Loucy (cell line): ENCODE measurements around the gene TASP1.
"Not testable (repeated sequence)": the region's sequence is repeated elsewhere in the genome, so short reads cannot be mapped to it uniquely, and the experiment has no call there.

Source experiments
- H2AFZ ChIP-seq: fragments of 200-600 bp; sonication (generic); 2 replicates; pipeline ENCODE4 v1.6.0; 2016; ENCODE audit warnings: antibody characterized with exemption, mild to moderate bottlenecking, low read length, moderate library complexity
- H3F3A ChIP-seq: fragments of 200-600 bp; 2 replicates; pipeline ENCODE4 v1.6.0; 2016; ENCODE audit warnings: antibody characterized with exemption, low read depth, mild to moderate bottlenecking
- H3K27me3 ChIP-seq: fragments of 200-600 bp; sonication (generic); 2 replicates; pipeline ENCODE4 v1.6.1; 2014; ENCODE audit warnings: low read length, mild to moderate bottlenecking; ENCODE audit not compliant: insufficient read depth, poor library complexity, severe bottlenecking
- H3K36me3 ChIP-seq: fragments of 200-600 bp; sonication (generic); 2 replicates; pipeline ENCODE4 v1.6.1; 2016; ENCODE audit warnings: low read length; ENCODE audit not compliant: insufficient read depth
- H3K4me1 ChIP-seq: fragments of 200-600 bp; sonication (generic); 2 replicates; pipeline ENCODE4 v1.5.1; 2014; ENCODE audit warnings: low read length, mild to moderate bottlenecking; ENCODE audit not compliant: insufficient read depth, poor library complexity, severe bottlenecking
- H3K4me2 ChIP-seq: fragments of 200-600 bp; sonication (generic); 2 replicates; pipeline ENCODE4 v1.6.0; 2014; ENCODE audit warnings: antibody characterized with exemption, low read length, low read depth, mild to moderate bottlenecking; ENCODE audit not compliant: poor library complexity, severe bottlenecking
- H3K4me3 ChIP-seq: fragments of 200-600 bp; sonication (generic); 2 replicates; pipeline ENCODE4 v1.5.1; 2014; ENCODE audit warnings: low read length, mild to moderate bottlenecking, mixed read lengths; ENCODE audit not compliant: poor library complexity, severe bottlenecking
- H3K79me2 ChIP-seq: fragments of 200-600 bp; sonication (generic); 2 replicates; pipeline ENCODE4 v1.6.1; 2014; ENCODE audit warnings: low read length; ENCODE audit not compliant: insufficient read depth
- H3K9ac ChIP-seq: fragments of 200-600 bp; sonication (generic); 2 replicates; pipeline ENCODE4 v1.6.0; 2014; ENCODE audit warnings: mild to moderate bottlenecking, low read depth, low read length, moderate library complexity; ENCODE audit not compliant: poor library complexity, severe bottlenecking
- H3K9me2 ChIP-seq: fragments of 200-600 bp; sonication (generic); replicated peaks from 2 replicates; pipeline ENCODE4 v1.6.1; 2016; ENCODE audit warnings: low read depth, low read length, mixed read lengths
- H3K9me3 ChIP-seq: fragments of 200-600 bp; sonication (generic); 2 replicates; pipeline ENCODE4 v1.6.1; 2014; ENCODE audit warnings: mild to moderate bottlenecking, antibody characterized with exemption, low read length, low read depth; ENCODE audit not compliant: insufficient read depth
- H4K20me1 ChIP-seq: fragments of 200-600 bp; sonication (generic); 2 replicates; pipeline ENCODE4 v1.6.0; 2014; ENCODE audit warnings: antibody characterized with exemption, low read length, mild to moderate bottlenecking; ENCODE audit not compliant: insufficient read depth, poor library complexity, severe bottlenecking
- EZH2phosphoT487 ChIP-seq: fragments of 200-600 bp; IDR thresholded peaks from 2 replicates; pipeline ENCODE4 v1.6.1; 2018; ENCODE audit warnings: antibody characterized with exemption, mild to moderate bottlenecking, moderate library complexity, borderline replicate concordance
- TF ChIP-seq, protein P1 (sequence below): fragments of 200-600 bp; sonication (generic); conservative IDR thresholded peaks from 2 replicates; pipeline ENCODE4 v1.5.1; 2014; ENCODE audit warnings: mild to moderate bottlenecking, antibody characterized with exemption, low read length

TASP1 gene

GRCh38 chr20:13384132-13384531, 254.6 kb downstream of the TASP1 start:
- Histone ChIP-seq H3K4me2 (no peak overlapping the region), H4K20me1 (no peaks in the 10 kb centered on the region), H3F3A (no peaks in the 10 kb centered on the region), H3K4me3 (no peak overlapping the region), H3K4me1 (no peaks in the 10 kb centered on the region), H3K36me3 (0 out of 2 replicates have a peak, but pooled peaks cover 3% of the 10 kb centered on the region), H3K79me2 (no peaks in the 10 kb centered on the region), H3K9me2 (no peaks in the 10 kb centered on the region), H3K27me3 (no peaks in the 10 kb centered on the region), H3K9me3 (no peaks in the 10 kb centered on the region), H2AFZ (no peak overlapping the region), H3K9ac (no peak overlapping the region)
- TF ChIP-seq, protein P1, sequence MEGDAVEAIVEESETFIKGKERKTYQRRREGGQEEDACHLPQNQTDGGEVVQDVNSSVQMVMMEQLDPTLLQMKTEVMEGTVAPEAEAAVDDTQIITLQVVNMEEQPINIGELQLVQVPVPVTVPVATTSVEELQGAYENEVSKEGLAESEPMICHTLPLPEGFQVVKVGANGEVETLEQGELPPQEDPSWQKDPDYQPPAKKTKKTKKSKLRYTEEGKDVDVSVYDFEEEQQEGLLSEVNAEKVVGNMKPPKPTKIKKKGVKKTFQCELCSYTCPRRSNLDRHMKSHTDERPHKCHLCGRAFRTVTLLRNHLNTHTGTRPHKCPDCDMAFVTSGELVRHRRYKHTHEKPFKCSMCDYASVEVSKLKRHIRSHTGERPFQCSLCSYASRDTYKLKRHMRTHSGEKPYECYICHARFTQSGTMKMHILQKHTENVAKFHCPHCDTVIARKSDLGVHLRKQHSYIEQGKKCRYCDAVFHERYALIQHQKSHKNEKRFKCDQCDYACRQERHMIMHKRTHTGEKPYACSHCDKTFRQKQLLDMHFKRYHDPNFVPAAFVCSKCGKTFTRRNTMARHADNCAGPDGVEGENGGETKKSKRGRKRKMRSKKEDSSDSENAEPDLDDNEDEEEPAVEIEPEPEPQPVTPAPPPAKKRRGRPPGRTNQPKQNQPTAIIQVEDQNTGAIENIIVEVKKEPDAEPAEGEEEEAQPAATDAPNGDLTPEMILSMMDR, result no peak
- no peak for TF ChIP-seq EZH2phosphoT487

GRCh38 chr20:13382786-13383185, 255.9 kb downstream of the TASP1 start:
- Histone ChIP-seq H3K4me2 (no peak overlapping the region), H3K36me3 (0 out of 2 replicates have a peak, but pooled peaks cover 3% of the 10 kb centered on the region), H4K20me1 (no peaks in the 10 kb centered on the region), H3K9ac (no peak overlapping the region), H3K4me1 (no peaks in the 10 kb centered on the region), H3K79me2 (no peaks in the 10 kb centered on the region), H3K27me3 (no peaks in the 10 kb centered on the region), H3F3A (no peaks in the 10 kb centered on the region), H2AFZ (no peak overlapping the region), H3K9me3 (no peaks in the 10 kb centered on the region), H3K9me2 (no peaks in the 10 kb centered on the region), H3K4me3 (no peak overlapping the region)
- TF ChIP-seq EZH2phosphoT487, result no peak
- TF ChIP-seq, protein P1, result no peak

DNA sequence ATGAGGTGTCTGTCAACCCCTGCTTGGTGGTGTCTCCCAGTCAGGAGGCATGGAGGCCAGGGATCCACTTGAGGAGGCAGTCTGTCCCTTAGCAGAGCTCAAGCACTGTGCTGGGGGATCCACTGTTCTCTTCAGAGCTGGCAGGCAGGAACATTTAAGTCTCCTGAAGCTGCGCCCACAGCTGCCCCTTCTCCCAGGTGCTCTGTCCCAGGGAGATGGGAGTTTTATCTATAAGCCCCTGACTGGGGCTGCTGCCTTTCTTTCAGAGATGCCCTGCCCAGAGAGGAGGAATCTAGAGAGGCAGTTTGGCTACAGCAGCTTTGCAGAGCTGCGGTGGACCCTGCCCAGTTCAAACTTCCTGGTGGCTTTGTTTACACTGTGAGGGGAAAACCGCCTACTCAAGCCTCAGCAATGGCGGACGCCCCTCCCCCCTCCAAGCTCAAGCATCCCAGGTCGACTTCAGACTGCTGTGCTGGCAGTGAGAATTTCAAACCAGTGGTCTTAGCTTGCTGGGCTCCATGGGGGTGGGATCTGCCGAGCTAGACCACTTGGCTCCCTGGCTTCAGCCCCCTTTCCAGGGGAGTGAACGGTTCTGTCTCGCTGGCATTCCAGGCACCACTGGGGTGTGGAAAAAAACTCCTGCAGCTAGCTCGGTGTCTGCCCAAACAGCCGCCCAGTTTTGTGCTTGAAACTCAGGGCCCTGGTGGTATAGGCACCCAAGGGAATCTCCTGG, 258.1 kb downstream of the TASP1 start:
- H3K4me3 ChIP-seq, H3K36me3 ChIP-seq, H4K20me1 ChIP-seq, H3K9me3 ChIP-seq, H3K9ac ChIP-seq, H3K27me3 ChIP-seq, H3K79me2 ChIP-seq, H2AFZ ChIP-seq, H3F3A ChIP-seq, H3K4me1 ChIP-seq, H3K4me2 ChIP-seq, H3K9me2 ChIP-seq: not testable (repeated sequence)

- no peak for TF ChIP-seq EZH2phosphoT487
- TF ChIP-seq, protein P1, result no peak
- H3F3A ChIP-seq, result no peaks in the 10 kb centered on the region
- H4K20me1 ChIP-seq, result no peaks in the 10 kb centered on the region
- H3K36me3 ChIP-seq, result no peaks in the 10 kb centered on the region
- H3K9me2 ChIP-seq, result no peaks in the 10 kb centered on the region
- no peak overlapping the region for H3K9ac ChIP-seq
- H3K4me1 ChIP-seq, result no peaks in the 10 kb centered on the region
- no peaks in the 10 kb centered on the region for H3K79me2 ChIP-seq
- no peaks in the 10 kb centered on the region for H3K9me3 ChIP-seq
- no peaks in the 10 kb centered on the region for H3K27me3 ChIP-seq
- no peak overlapping the region for H3K4me2 ChIP-seq
- H2AFZ ChIP-seq, result no peak overlapping the region
- no peak overlapping the region for H3K4me3 ChIP-seq
Measured at GRCh38 chr20:13373400-13373799, 265.3 kb downstream of the TASP1 start.
